ENCODE measurements around the gene TMEM156.

GRCh38 chr4:38958453-38959190, 73.6 kb downstream of the TMEM156 start:
- TF ChIP-seq CTCF (IDR thresholded peaks at IDR 0.05) (no peak), ZFX (IDR thresholded peaks at IDR 0.05; ENCODE audit: borderline replicate concordance) (no peak)
